HG02870 (cell line): ENCODE measurements around the gene ACTR3.

Experiments used
- ATAC-seq: cut with Tn5 transposase; IDR thresholded peaks from one replicate; pipeline ENCODE4 v1.9.1; 2021; ENCODE audit warnings: mild to moderate bottlenecking, moderate library complexity; ENCODE audit not compliant: unreplicated experiment

The ACTR3 gene

GRCh38 chr2:113992090-113992489 is 102.2 kb downstream of the ACTR3 start:
- ATAC-seq: no peak

GRCh38 chr2:113996671-113997594 is 107.0 kb downstream of the ACTR3 start:
- no peak for ATAC-seq

- ATAC-seq: no peak
These were observed 111.3 kb downstream of the ACTR3 start for GRCh38 chr2:114001152-114001551.

GRCh38 chr2:114001937-114002336 is 112.0 kb downstream of the ACTR3 start:
- ATAC-seq: no peak

GRCh38 chr2:114005110-114005783 is 115.4 kb downstream of the ACTR3 start:
- ATAC-seq: no peak

GRCh38 chr2:114006460-114006859 is 116.6 kb downstream of the ACTR3 start:
- ATAC-seq: no peak

- ATAC-seq: no peak
These were observed 117.5 kb downstream of the ACTR3 start for GRCh38 chr2:114007436-114007835.

GRCh38 chr2:114008720-114009119 is 118.8 kb downstream of the ACTR3 start:
- no peak for ATAC-seq

GRCh38 chr2:114009205-114009944 is 119.5 kb downstream of the ACTR3 start:
- ATAC-seq: no peak

- ATAC-seq: no peak
These were observed 120.1 kb downstream of the ACTR3 start for GRCh38 chr2:114010001-114010400.

GRCh38 chr2:114011713-114012112 is 121.8 kb downstream of the ACTR3 start:
- ATAC-seq: no peak
